H1 (cell line): ENCODE data around the gene CBL. TPM values are rescaled to one million over a fixed set of nuclear protein-coding genes. Genes with fewer than 3 reads are reported as not detected.

Source experiments
- CTCF ChIA-PET: fragments of 300-600 bp; sonication (Branson Sonifier 250); formaldehyde crosslinking; loops from one replicate; lab custom pipeline; 2021; ENCODE audit not compliant: partially characterized antibody; lab: Charles Lee
- POLR2A ChIA-PET: fragments of 300-600 bp; sonication (Branson Sonifier 250); formaldehyde crosslinking; loops from one replicate; lab custom pipeline; 2021; ENCODE audit warnings: inconsistent platforms; ENCODE audit not compliant: partially characterized antibody; lab: Charles Lee
- DNase-seq, 2 experiments: peaks; one replicate each; pipeline versions ENCODE4 v3.0.0 to v3.0.0-alpha.2; 2010 to 2022; ENCODE audit warnings: low spot score in 2 of 2, low read depth in 1 of 2, mixed read lengths in 1 of 2
- FAIRE-seq: peaks from 2 replicates; lab custom pipeline; 2011; peaks lifted over from hg19 to GRCh38; lab: Jason Lieb, UNC
- H2AFZ ChIP-seq: 2 replicates; pipeline ENCODE4 v1.8.1; 2012; ENCODE audit warnings: low read length, inconsistent platforms
- H2AK5ac ChIP-seq: 2 replicates; pipeline ENCODE4 v1.6.1; 2013; ENCODE audit warnings: low read depth, low read length
- H2BK120ac ChIP-seq: replicated peaks from 2 replicates; pipeline ENCODE3; 2013; ENCODE audit warnings: low read depth, low read length, inconsistent platforms
- H2BK12ac ChIP-seq: 2 replicates; pipeline ENCODE4 v1.6.1; 2013; ENCODE audit warnings: low read depth, low read length
- H2BK15ac ChIP-seq: 2 replicates; pipeline ENCODE4 v1.6.1; 2013; ENCODE audit warnings: low read length
- H2BK20ac ChIP-seq: 2 replicates; pipeline ENCODE4 v1.6.1; 2013; ENCODE audit warnings: low read length
- H2BK5ac ChIP-seq: 2 replicates; pipeline ENCODE4 v1.6.1; 2013; ENCODE audit warnings: low read depth, low read length
- H3K14ac ChIP-seq: 2 replicates; pipeline ENCODE4 v1.6.1; 2013; ENCODE audit warnings: inconsistent platforms; ENCODE audit not compliant: insufficient read length
- H3K18ac ChIP-seq: 2 replicates; pipeline ENCODE4 v1.6.1; 2013; ENCODE audit warnings: low read length; ENCODE audit errors: extremely low read depth
- H3K23ac ChIP-seq: 2 replicates; pipeline ENCODE4 v1.6.1; 2013; ENCODE audit warnings: inconsistent platforms; ENCODE audit not compliant: insufficient read length
- H3K23me2 ChIP-seq: 2 replicates; pipeline ENCODE4 v1.6.1; 2013; ENCODE audit warnings: low read depth, low read length
- H3K27ac ChIP-seq: 2 replicates; pipeline ENCODE4 v1.6.1; 2011; ENCODE audit warnings: low read depth, low read length, inconsistent platforms
- H3K27me3 ChIP-seq, 4 experiments: replicated peaks in 1 of 4; 1 replicate in 1 of 4; 2 replicates in 3 of 4; pipeline versions ENCODE4 v1.6.1 to v1.8.1; 2011 to 2013; ENCODE audit warnings: low read length in 3 of 4, mild to moderate bottlenecking in 3 of 4, inconsistent platforms in 2 of 4, mixed read lengths in 2 of 4, moderate library complexity in 1 of 4; ENCODE audit not compliant: control insufficient read depth in 3 of 4, insufficient read depth in 3 of 4; ENCODE audit errors: extremely low read depth in 1 of 4
- H3K36me3 ChIP-seq, 4 experiments: 2 replicates each; pipeline versions ENCODE4 v1.6.1 to v1.8.1; 2011 to 2013; ENCODE audit warnings: mild to moderate bottlenecking in 4 of 4, low read length in 3 of 4, moderate library complexity in 2 of 4, control low read depth in 1 of 4, inconsistent platforms in 1 of 4; ENCODE audit not compliant: insufficient read depth in 4 of 4, control insufficient read depth in 2 of 4
- H3K4ac ChIP-seq: replicated peaks from 2 replicates; pipeline ENCODE3; 2013; ENCODE audit warnings: low read length, low read depth, mixed read lengths, inconsistent platforms; ENCODE audit not compliant: insufficient read length
- H3K4me1 ChIP-seq, 4 experiments: replicated peaks in 1 of 4; 1 replicate in 1 of 4; 2 replicates in 3 of 4; pipeline versions ENCODE4 v1.6.1 to v1.8.1; 2011 to 2013; ENCODE audit warnings: low read length in 3 of 4, inconsistent platforms in 2 of 4, mixed read lengths in 1 of 4; ENCODE audit not compliant: insufficient read depth in 4 of 4, control insufficient read depth in 3 of 4
- H3K4me2 ChIP-seq, 2 experiments: 2 replicates each; pipeline versions ENCODE4 v1.6.1 to v1.8.1; 2011 to 2013; ENCODE audit warnings: low read depth in 2 of 2, low read length in 2 of 2, control low read depth in 1 of 2, inconsistent platforms in 1 of 2, mild to moderate bottlenecking in 1 of 2; ENCODE audit not compliant: insufficient read depth in 1 of 2
- H3K4me3 ChIP-seq, 4 experiments: fragments of 200-600, 300-600 bp in 1 of 4; sonication (generic), shearing (Covaris generic), sonication (Bioruptor Twin) in 1 of 4; 2 replicates each; pipeline versions ENCODE4 v1.5.1 to v1.8.1; 2011 to 2016; ENCODE audit warnings: low read length in 4 of 4, low read depth in 3 of 4, control low read depth in 2 of 4, inconsistent platforms in 2 of 4, mild to moderate bottlenecking in 2 of 4, mixed read lengths in 1 of 4, moderate library complexity in 1 of 4; ENCODE audit not compliant: insufficient read depth in 2 of 4; ENCODE audit errors: extremely low read depth in 1 of 4
- H3K56ac ChIP-seq: replicated peaks from 2 replicates; pipeline ENCODE3; 2013; ENCODE audit warnings: low read depth, mild to moderate bottlenecking, mixed read lengths, low read length, inconsistent platforms; ENCODE audit not compliant: insufficient read length
- H3K79me1 ChIP-seq: 2 replicates; pipeline ENCODE4 v1.6.1; 2013; ENCODE audit warnings: low read depth, low read length, control low read depth
- H3K79me2 ChIP-seq, 2 experiments: 2 replicates each; pipeline versions ENCODE4 v1.6.1 to v1.8.1; 2012 to 2013; ENCODE audit warnings: low read length in 2 of 2, mild to moderate bottlenecking in 2 of 2, inconsistent platforms in 1 of 2; ENCODE audit not compliant: insufficient read depth in 2 of 2, control insufficient read depth in 1 of 2
- H3K9ac ChIP-seq, 4 experiments: replicated peaks in 1 of 4; 1 replicate in 1 of 4; 2 replicates in 3 of 4; pipeline versions ENCODE4 v1.6.1 to v1.8.1; 2011 to 2013; ENCODE audit warnings: low read depth in 3 of 4, low read length in 3 of 4, control low read depth in 2 of 4, mild to moderate bottlenecking in 2 of 4, moderate library complexity in 2 of 4, inconsistent platforms in 1 of 4; ENCODE audit errors: extremely low read depth in 1 of 4
- H3K9me3 ChIP-seq, 2 experiments: 2 replicates each; pipeline versions ENCODE4 v1.6.1 to v1.8.1; 2012 to 2013; ENCODE audit warnings: mild to moderate bottlenecking in 2 of 2, moderate library complexity in 2 of 2, control low read depth in 1 of 2, inconsistent platforms in 1 of 2, low read depth in 1 of 2, low read length in 1 of 2, mixed read lengths in 1 of 2; ENCODE audit not compliant: insufficient read depth in 2 of 2
- H4K20me1 ChIP-seq, 2 experiments: replicated peaks in 1 of 2; 2 replicates each; pipeline versions ENCODE3 to v1.8.1; 2011 to 2013; ENCODE audit warnings: inconsistent platforms in 2 of 2, low read length in 2 of 2, mild to moderate bottlenecking in 1 of 2; ENCODE audit not compliant: insufficient read depth in 2 of 2, control insufficient read depth in 1 of 2
- H4K5ac ChIP-seq: 2 replicates; pipeline ENCODE4 v1.6.1; 2013; ENCODE audit warnings: low read length, low read depth, mixed read lengths, inconsistent platforms; ENCODE audit not compliant: insufficient read length
- H4K8ac ChIP-seq: 2 replicates; pipeline ENCODE4 v1.8.0; 2013; ENCODE audit warnings: mild to moderate bottlenecking, moderate library complexity, low read length, inconsistent platforms; ENCODE audit not compliant: insufficient read depth; ENCODE audit errors: extremely low read depth
- H4K91ac ChIP-seq: replicated peaks from 2 replicates; pipeline ENCODE3; 2013; ENCODE audit warnings: low read length, mixed read lengths, inconsistent platforms; ENCODE audit not compliant: insufficient read length
- BACH1 ChIP-seq: IDR thresholded peaks from 2 replicates; pipeline ENCODE4 v1.6.1; 2012; ENCODE audit warnings: low read length, improper control_type of control experiment
- WGBS, 2 experiments: shearing (Covaris generic) in 1 of 2; methylation state at CpG; one replicate each; pipeline versions ENCODE4 v1.1.6 to v1.1.7; 2013 to 2015; ENCODE audit warnings: low lambda C conversion rate in 2 of 2, mixed read lengths in 2 of 2, inconsistent platforms in 1 of 2, low coverage in 1 of 2, missing lambda C conversion rate in 1 of 2; ENCODE audit not compliant: insufficient replicate concordance in 2 of 2, insufficient coverage in 1 of 2, insufficient read length in 1 of 2; ENCODE audit errors: extremely low coverage in 1 of 2, missing lambda C conversion rate in 1 of 2; 5-methylcytosine and 5-hydroxymethylcytosine counted together
- polyA plus RNA-seq, 7 experiments: library from polyadenylated mRNA; depleted of rRNA in 3 of 7; stranded (reverse) in 5 of 7; unstranded in 2 of 7; fragments of >200 nt in 5 of 7; fragments of 200-250 nt in 2 of 7; gene quantifications; 1 replicate in 5 of 7; 2 replicates in 1 of 7; 4 replicates in 1 of 7; pipeline versions ENCODE4 v1.2.1 to v1.2.3, GENCODE V29; 2011 to 2013; ENCODE audit warnings: missing spikeins in 2 of 7, mixed read lengths in 2 of 7
- total RNA-seq: library from RNA; stranded (reverse); fragmentation: NEBNext Ultra II Directional; extraction: Animal tissue kit (Norgen Biotek cat#: 25700); gene quantifications from 2 replicates; pipeline ENCODE4 v1.2.1, GENCODE V29; 2021
- TF ChIP-seq, protein P1 (sequence below): IDR thresholded peaks from 2 replicates; pipeline ENCODE4 v1.6.1; 2012; ENCODE audit warnings: inconsistent platforms

Gene CBL
- total and polyA plus RNA-seq, 2 of the 8 experiments (the other 6 are each of a cell fraction or from before 2014, with no cell fraction given) = 23.1 to 57.8 TPM

DNA sequence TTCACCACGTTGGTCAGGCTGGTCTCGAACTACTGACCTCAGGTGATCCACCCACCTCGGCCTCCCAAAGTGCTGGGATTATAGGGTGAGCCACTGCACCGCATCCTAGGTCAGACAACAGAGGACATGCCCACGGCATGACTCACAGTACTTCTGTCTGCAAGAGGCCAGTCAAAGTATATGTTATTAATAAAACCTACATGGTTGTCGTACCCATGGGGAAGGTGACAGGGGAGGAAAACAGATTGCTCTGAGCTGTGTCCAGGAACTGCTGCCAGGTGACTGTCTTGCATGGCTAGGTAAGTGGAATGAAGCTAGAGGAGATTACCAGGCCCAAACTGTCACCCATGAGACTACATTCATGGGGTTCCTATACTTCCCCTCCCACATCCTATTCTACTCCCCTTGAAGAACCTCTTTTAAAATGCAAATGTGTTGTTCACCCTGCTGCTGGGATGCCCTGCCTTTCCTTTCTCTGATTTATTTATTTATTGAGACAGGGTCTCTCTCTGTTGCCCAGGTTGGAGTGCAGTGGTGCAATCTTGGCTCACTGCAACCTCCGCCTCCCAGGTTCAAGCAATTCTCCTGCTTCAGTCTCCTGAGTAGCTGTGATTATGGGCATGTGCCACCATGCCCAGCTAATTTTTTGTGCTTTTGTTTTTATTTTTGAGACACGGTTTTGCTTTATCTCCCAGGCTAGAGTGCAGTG is 39.6 kb upstream of the CBL start:
- H3K14ac ChIP-seq = no peak overlapping the region
- DNase-seq (no peak), FAIRE-seq (no peak)
- peaks cover 7% of the 10 kb centered on the region; the same call in 1 of the 2 replicates for H3K23me2 ChIP-seq
- no peak overlapping the region; a peak in 1 of 4 replicates for H3K4me2 ChIP-seq
- H3K79me1 ChIP-seq = no peaks in the 10 kb centered on the region
- H2AK5ac ChIP-seq = no peak overlapping the region
- H3K79me2 ChIP-seq = no peaks in the 10 kb centered on the region
- no peak overlapping the region for H4K8ac ChIP-seq
- H4K91ac ChIP-seq = no peak overlapping the region
- no peaks in the 10 kb centered on the region for H3K9me3 ChIP-seq
- CTCF ChIA-PET = interaction anchor here (0.6 to 24.3 kb wide), 11 partner anchors 10 to 79 kb away, joined by 3 to 389 read pairs (median 3); partner anchors contain the start of gene ABCG4
- H3K18ac ChIP-seq = peak overlapping the region; percentile 83
- H2BK5ac ChIP-seq = peak overlapping the region; percentile 44; the same call in 1 of the 2 replicates
- no peak overlapping the region for H3K27ac ChIP-seq
- H3K23ac ChIP-seq = no peak overlapping the region
- H3K56ac ChIP-seq = no peak overlapping the region
- H4K20me1 ChIP-seq = no peaks in the 10 kb centered on the region
- 0 out of 2 replicates have a peak overlapping the region, but pooled peaks have one; percentile 6 for H2AFZ ChIP-seq
- peak overlapping the region; percentile 74 for H3K4ac ChIP-seq
- no peaks in the 10 kb centered on the region for H3K36me3 ChIP-seq
- H2BK20ac ChIP-seq = no peak overlapping the region
- 85% methylated on average over 8 of the region's 8 CpGs; no CpG with 5 or more reads in 1 of the 2 experiments for WGBS, 2 experiments
- H3K4me3 ChIP-seq = no peak overlapping the region
- peak overlapping the region; percentile 80; the same call in 1 of the 2 replicates for H2BK12ac ChIP-seq
- H2BK120ac ChIP-seq = no peak overlapping the region
- POLR2A ChIA-PET = interaction anchor here (0.8 to 6.3 kb wide), 4 partner anchors 9 to 74 kb away, joined by 3 to 58 read pairs (median 3); partner anchors contain the start of gene ABCG4
- peak overlapping the region; percentile 95 for H2BK15ac ChIP-seq
- peaks cover 0 to 4% (median 1%) of the 10 kb centered on the region in 4 experiments; a peak in 4 of 7 replicates for H3K4me1 ChIP-seq
- no peaks in the 10 kb centered on the region for H3K27me3 ChIP-seq
- H4K5ac ChIP-seq = no peak overlapping the region
- H3K9ac ChIP-seq = no peak overlapping the region
- no peak for TF ChIP-seq BACH1
- TF ChIP-seq, protein P1, sequence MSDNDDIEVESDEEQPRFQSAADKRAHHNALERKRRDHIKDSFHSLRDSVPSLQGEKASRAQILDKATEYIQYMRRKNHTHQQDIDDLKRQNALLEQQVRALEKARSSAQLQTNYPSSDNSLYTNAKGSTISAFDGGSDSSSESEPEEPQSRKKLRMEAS = no peak
